ENCODE results near the gene EGFLAM. TPM values are rescaled to one million over a fixed set of nuclear protein-coding genes. Genes with fewer than 3 reads are reported as not detected.

EGFLAM gene
- total RNA-seq, 4 donors from 2014 or later, result 0.41 to 1.9 TPM; not detected in 2

DNA sequence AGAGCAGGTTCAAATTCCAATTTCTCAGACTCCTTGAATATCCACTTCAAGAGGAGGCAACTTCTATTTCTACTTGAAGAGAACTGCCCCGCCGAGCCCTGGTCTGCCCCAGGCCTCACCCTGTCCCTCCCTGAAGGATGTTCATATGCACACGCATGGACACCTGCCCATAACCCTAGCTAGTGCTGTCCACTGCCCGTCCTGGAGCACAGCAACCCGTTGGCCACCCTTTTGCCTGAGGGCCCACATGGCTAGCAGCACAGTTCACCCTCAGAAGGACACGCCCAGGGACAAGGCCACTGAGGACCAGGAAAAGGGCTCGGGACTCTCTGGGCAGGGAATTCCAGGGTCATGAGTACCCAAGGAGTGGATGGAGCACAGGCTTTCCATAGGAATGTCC lies 63.6 kb downstream of the EGFLAM start:
- TF ChIP-seq POLR2AphosphoS5 (IDR thresholded peaks at IDR 0.05) (no peak), POLR2A (IDR thresholded peaks at IDR 0.05) (no peak), EP300 (IDR thresholded peaks at IDR 0.05; ENCODE audit: low read depth) (no peak)
- TF ChIP-seq, protein P1, sequence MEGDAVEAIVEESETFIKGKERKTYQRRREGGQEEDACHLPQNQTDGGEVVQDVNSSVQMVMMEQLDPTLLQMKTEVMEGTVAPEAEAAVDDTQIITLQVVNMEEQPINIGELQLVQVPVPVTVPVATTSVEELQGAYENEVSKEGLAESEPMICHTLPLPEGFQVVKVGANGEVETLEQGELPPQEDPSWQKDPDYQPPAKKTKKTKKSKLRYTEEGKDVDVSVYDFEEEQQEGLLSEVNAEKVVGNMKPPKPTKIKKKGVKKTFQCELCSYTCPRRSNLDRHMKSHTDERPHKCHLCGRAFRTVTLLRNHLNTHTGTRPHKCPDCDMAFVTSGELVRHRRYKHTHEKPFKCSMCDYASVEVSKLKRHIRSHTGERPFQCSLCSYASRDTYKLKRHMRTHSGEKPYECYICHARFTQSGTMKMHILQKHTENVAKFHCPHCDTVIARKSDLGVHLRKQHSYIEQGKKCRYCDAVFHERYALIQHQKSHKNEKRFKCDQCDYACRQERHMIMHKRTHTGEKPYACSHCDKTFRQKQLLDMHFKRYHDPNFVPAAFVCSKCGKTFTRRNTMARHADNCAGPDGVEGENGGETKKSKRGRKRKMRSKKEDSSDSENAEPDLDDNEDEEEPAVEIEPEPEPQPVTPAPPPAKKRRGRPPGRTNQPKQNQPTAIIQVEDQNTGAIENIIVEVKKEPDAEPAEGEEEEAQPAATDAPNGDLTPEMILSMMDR (IDR thresholded peaks at IDR 0.05), result no peak
- intact Hi-C loops (cut with DNase I; ENCODE audit: low total_unique reads) (no loop called here), in situ Hi-C loops (cut with MboI; ENCODE audit: low pct_ligation_motif_present in 1 of 4, low pct_unique_long_range_greater_than_20kb in 1 of 4, low sequenced_read_pairs in 3 of 4) (no loop called here)
- Histone ChIP-seq H3K27me3 (no peaks in the 10 kb centered on the region), H3K9me3 (no peaks in the 10 kb centered on the region), H3K27ac (no peak overlapping the region), H3K36me3 (no peaks in the 10 kb centered on the region), H3K4me3 (no peak overlapping the region), H3K4me1 (no peaks in the 10 kb centered on the region)
- no peak for DNase-seq
- 87% methylated on average over 7 of the region's 7 CpGs; no CpG with 5 or more reads in 1 of the 2 donors for WGBS, 2 donors (ENCODE audit: low coverage in 1 of 2)

DNA sequence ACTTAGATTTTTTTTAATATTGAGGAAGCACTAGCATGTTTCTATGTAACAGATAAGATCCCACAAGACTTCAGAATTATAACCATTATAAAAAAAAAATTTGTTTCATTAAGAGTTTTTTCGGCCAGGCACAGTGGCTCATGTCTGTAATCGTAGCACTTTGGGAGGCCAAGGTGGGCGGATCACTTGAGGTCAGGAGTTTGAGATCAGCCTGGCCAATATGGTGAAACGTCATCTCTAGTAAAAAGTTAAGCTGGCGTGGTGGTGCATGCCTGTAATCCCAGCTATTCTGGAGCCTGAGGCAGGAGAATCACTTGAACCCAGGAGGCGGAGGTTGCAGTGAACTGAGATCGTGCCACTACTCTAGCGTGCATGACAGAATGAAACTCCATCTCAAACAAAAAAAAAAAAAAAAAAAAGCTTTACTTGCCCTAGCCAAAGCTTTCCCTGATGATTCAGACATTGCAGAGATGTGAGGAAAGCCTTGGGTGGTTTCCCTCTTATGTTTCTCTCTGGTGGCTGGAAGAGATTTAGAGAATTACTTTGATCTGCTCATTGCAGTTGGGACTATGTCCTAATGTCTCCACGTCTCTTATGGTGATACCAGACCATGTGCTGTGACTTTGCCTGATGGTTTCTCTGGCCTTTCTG lies 65.4 kb downstream of the EGFLAM start:
- TF ChIP-seq POLR2A (IDR thresholded peaks at IDR 0.05) (no peak), EP300 (IDR thresholded peaks at IDR 0.05; ENCODE audit: low read depth) (no peak), POLR2AphosphoS5 (IDR thresholded peaks at IDR 0.05) (no peak)
- TF ChIP-seq, protein P1 (IDR thresholded peaks at IDR 0.05), result no peak

DNA sequence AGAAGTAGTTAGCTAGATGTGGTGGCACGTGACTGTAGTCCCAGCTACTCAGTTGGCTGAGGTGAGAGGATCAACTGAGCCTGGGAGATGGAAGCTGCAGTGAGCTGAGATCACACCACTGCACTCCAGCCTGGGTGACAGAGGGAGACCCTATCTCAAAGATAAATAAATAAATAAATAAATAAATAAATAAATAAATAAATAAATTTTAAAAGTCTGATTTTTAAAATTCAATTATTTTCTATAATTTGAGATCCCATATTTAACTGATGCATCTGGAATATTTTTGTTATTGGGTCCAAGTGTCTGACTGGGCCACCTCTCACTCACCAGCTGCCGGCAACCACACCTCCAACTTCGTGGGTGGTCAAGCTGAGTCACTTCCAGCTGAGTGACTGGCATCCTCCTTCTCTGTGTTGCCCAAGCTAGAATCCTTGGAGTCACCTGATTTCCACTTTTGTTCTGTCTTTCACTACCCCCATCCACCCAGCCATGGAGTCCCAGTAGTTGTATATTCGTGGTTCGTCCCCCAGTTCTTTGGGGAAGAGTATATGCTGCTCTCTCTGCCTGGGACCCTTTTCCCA lies 70.9 kb downstream of the EGFLAM start:
- H3K27ac ChIP-seq, result no peak overlapping the region
- in situ Hi-C loops (cut with MboI; ENCODE audit: low pct_ligation_motif_present in 1 of 4, low pct_unique_long_range_greater_than_20kb in 1 of 4, low sequenced_read_pairs in 3 of 4) (no loop called here), intact Hi-C loops (cut with DNase I; ENCODE audit: low total_unique reads) (no loop called here)
- 70 to 88% methylated on average over 3 to 5 of the region's 5 CpGs for WGBS, 2 donors (ENCODE audit: low coverage in 1 of 2)
- H3K27me3 ChIP-seq, result no peaks in the 10 kb centered on the region
- H3K36me3 ChIP-seq, result no peaks in the 10 kb centered on the region
- H3K9me3 ChIP-seq, result no peaks in the 10 kb centered on the region
- TF ChIP-seq POLR2A (IDR thresholded peaks at IDR 0.05), result no peak
- no peak for TF ChIP-seq EP300 (IDR thresholded peaks at IDR 0.05; ENCODE audit: low read depth)
- TF ChIP-seq POLR2AphosphoS5 (IDR thresholded peaks at IDR 0.05), result no peak
- TF ChIP-seq, protein P1 (IDR thresholded peaks at IDR 0.05), result no peak
- no peaks in the 10 kb centered on the region for H3K4me1 ChIP-seq
- no peak for DNase-seq
- H3K4me3 ChIP-seq, result no peak overlapping the region

More for the DNA sequence above, 65.4 kb downstream of the EGFLAM start:
- 57 to 71% methylated on average over 3 to 9 of the region's 9 CpGs for WGBS, 2 donors (ENCODE audit: low coverage in 1 of 2)
- DNase-seq, result no peak
- Histone ChIP-seq H3K9me3 (no peaks in the 10 kb centered on the region), H3K27ac (no peak overlapping the region), H3K27me3 (no peaks in the 10 kb centered on the region), H3K4me3 (no peak overlapping the region), H3K4me1 (no peaks in the 10 kb centered on the region), H3K36me3 (no peaks in the 10 kb centered on the region)
- intact Hi-C loops (cut with DNase I; ENCODE audit: low total_unique reads) (no loop called here), in situ Hi-C loops (cut with MboI; ENCODE audit: low pct_ligation_motif_present in 1 of 4, low pct_unique_long_range_greater_than_20kb in 1 of 4, low sequenced_read_pairs in 3 of 4) (no loop called here)

DNA sequence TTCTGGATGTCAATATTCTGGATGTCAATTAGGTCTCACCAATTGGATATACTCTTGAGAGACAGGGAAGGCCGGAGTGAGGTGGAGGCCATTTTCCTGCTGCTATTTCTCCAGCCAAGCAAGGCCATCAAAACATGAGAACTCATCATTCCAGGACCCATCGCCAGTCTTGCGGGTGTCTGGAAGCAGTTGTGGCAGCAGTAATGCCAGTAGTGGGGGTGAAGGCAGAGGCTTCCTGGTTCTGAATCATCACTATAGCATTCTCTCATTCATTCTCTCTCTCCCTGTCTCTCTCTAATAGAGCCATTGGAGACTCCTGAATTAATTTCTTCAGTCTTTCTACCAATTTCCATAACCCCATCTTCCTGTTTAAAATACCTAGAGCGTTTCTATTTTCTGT lies 71.8 kb downstream of the EGFLAM start:
- WGBS, 2 donors (ENCODE audit: low coverage in 1 of 2), result 67 to 81% methylated on average over 1 to 4 of the region's 4 CpGs
- H3K27ac ChIP-seq, result no peak overlapping the region
- no peak overlapping the region for H3K4me3 ChIP-seq
- H3K27me3 ChIP-seq, result no peaks in the 10 kb centered on the region
- DNase-seq, result no peak
- no peaks in the 10 kb centered on the region for H3K4me1 ChIP-seq
- TF ChIP-seq POLR2AphosphoS5 (IDR thresholded peaks at IDR 0.05) (no peak), POLR2A (IDR thresholded peaks at IDR 0.05) (no peak)
- TF ChIP-seq, protein P1 (IDR thresholded peaks at IDR 0.05), result no peak
- in situ Hi-C loops (cut with MboI; ENCODE audit: low pct_ligation_motif_present in 1 of 4, low pct_unique_long_range_greater_than_20kb in 1 of 4, low sequenced_read_pairs in 3 of 4) (no loop called here), intact Hi-C loops (cut with DNase I; ENCODE audit: low total_unique reads) (no loop called here)
- H3K36me3 ChIP-seq, result no peaks in the 10 kb centered on the region
- no peaks in the 10 kb centered on the region for H3K9me3 ChIP-seq
